MG63 (cell line): ENCODE measurements around the gene PIGM. TPM values are rescaled to one million over a fixed set of nuclear protein-coding genes. Genes with fewer than 3 reads are reported as not detected.

Source experiments
- DNase-seq: peaks from one replicate; pipeline ENCODE4 v3.0.0-alpha.2; 2020
- H3K27me3 ChIP-seq: fragments of 250-450 bp; sonication (Bioruptor Pico); 2 replicates; pipeline ENCODE4 v1.5.1; 2020; ENCODE audit warnings: mild to moderate bottlenecking, moderate library complexity
- H3K36me3 ChIP-seq: fragments of 250-450 bp; sonication (Bioruptor Pico); 2 replicates; pipeline ENCODE4 v1.5.1; 2020; ENCODE audit warnings: mild to moderate bottlenecking, moderate library complexity
- H3K4me3 ChIP-seq: fragments of 250-450 bp; sonication (Bioruptor Pico); 2 replicates; pipeline ENCODE4 v1.5.1; 2020; ENCODE audit warnings: mild to moderate bottlenecking, moderate library complexity
- H3K9me3 ChIP-seq: fragments of 250-450 bp; sonication (Bioruptor Pico); 2 replicates; pipeline ENCODE4 v1.5.1; 2020; ENCODE audit warnings: mild to moderate bottlenecking, moderate library complexity
- total RNA-seq: library from RNA; depleted of rRNA; stranded (reverse); fragments of >200 nt; shearing (Covaris generic); gene quantifications from 2 replicates; pipeline ENCODE4 v1.2.3, GENCODE V29; 2014; ENCODE audit warnings: low replicate concordance; rRNA removed

Gene PIGM
- total RNA-seq, 1 experiment from 2014 or later, result 4.6 TPM

DNA sequence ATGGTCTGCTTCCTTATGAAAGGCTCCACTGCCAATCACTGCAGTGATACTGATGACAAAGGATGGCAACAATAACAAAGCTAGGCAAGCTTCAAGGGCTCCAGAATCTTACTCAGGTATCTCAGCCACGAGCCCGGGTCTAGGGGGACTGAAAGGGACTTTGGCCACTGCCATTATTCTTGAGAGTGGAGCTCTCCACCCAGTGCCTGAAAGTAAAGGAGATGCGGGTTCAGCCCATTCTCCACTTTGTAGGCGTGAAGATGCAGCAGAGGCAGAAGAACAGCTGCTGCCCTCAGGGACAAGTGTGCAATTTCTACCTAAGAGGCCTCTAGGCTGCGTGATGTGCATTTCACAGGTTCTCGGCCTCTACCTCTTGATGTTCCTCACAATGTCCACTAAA lies 46.3 kb downstream of the PIGM start:
- H3K9me3 ChIP-seq, result no peaks in the 10 kb centered on the region
- H3K36me3 ChIP-seq, result peaks cover 35% of the 10 kb centered on the region
- DNase-seq, result no peak
- H3K27me3 ChIP-seq, result no peaks in the 10 kb centered on the region
- H3K4me3 ChIP-seq, result no peak overlapping the region

DNA sequence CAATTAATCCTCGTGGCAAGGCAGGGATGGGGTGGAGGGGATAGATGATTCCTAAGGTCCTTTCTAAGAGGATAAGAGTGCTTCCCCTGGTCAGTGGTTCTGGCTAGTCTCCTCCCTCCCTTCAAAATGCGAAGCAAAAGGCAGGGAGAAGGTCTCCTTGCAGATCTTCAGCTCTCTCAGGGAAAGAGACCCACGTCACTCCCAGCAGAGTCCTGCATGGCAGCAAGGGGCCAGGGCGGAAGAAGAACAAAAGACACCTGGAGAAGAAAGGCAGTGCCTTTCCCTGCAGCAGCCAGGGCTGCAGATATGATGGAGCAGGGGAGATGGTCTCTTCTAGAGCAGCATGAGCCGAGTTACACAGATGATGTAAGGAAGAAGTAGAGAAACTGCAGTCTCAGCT lies 48.1 kb downstream of the PIGM start:
- DNase-seq, result no peak

DNA sequence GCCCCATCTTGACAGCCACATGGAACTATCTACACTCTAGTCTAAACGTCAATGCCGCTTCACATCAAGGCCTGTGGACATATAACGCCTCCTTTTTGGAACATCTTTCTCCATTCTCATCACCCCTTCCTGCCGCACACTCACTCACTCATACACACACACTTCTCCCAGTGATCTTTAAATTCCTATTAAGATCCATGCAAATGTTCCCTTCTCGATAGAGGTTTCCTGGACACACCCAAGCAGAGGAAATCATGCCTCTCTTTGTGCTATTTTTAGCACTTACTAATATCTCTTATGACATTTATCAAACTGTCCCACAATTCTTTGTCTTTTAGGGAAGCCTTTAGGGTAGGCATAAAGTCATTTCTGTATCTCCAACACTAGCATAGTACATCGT lies 49.5 kb downstream of the PIGM start:
- no peaks in the 10 kb centered on the region for H3K27me3 ChIP-seq
- H3K9me3 ChIP-seq, result no peaks in the 10 kb centered on the region
- DNase-seq, result no peak
- H3K36me3 ChIP-seq, result peaks cover 62% of the 10 kb centered on the region
- H3K4me3 ChIP-seq, result no peak overlapping the region

More for the DNA sequence above, 48.1 kb downstream of the PIGM start:
- peaks cover 48% of the 10 kb centered on the region for H3K36me3 ChIP-seq
- H3K4me3 ChIP-seq, result no peak overlapping the region
- no peaks in the 10 kb centered on the region for H3K27me3 ChIP-seq
- H3K9me3 ChIP-seq, result no peaks in the 10 kb centered on the region

DNA sequence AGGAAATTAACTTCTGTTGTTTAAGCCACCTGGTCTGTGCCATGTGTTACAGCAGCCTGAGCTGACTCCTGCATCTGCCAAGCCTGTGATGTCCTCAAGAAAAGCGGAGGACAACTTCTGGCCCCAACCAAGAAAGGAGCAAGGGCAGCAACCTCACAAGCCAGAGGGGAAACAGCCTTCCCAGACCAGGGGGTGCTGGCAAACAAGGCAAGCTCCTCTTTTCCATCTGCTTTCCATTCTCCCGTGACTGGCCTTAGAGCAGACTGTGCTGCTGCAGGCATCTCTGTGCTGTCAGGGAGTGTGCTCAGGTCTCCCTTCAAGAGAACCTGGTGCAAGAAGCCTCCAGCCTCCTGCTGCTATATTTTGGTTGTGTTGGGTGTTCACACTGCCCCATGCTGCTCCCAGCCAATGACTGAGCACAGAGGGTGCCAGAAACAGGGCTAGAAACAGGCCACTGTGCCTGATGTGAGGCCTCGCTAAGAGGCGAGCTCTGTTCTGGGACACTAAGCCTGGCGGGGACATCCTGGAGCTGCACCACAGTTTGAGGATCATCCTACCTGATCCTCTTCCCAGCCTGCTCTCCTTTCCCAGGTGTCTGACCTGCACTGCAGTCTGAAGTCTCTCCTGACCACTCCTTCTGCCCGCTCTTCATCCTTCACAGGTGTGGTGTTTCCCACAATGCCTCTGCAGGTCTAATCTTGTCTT lies 50.3 kb downstream of the PIGM start:
- no peaks in the 10 kb centered on the region for H3K9me3 ChIP-seq
- H3K27me3 ChIP-seq, result no peaks in the 10 kb centered on the region
- H3K36me3 ChIP-seq, result peaks cover 67% of the 10 kb centered on the region
- no peak overlapping the region for H3K4me3 ChIP-seq
- DNase-seq, result no peak

DNA sequence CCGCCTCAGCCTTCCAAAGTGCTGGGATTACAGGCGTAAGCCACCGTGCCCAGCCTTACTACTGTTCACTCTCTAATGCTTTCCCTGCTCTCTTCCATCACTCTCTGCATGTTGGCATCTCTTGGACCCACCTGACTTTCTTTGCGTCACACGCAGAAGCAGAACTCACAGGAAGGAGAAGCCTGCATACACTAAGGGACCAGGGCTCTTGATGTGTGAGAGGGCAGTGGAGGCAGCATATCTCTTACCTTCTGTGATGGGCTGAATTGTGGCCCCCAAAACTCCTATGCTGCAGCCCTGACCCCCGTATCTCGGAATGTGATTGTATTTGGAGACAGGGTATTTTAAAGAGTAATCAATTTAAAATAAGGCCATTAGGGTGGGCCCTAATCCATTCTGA lies 51.0 kb downstream of the PIGM start:
- no peak for DNase-seq
- H3K36me3 ChIP-seq, result peaks cover 68% of the 10 kb centered on the region
- no peaks in the 10 kb centered on the region for H3K9me3 ChIP-seq
- no peak overlapping the region for H3K4me3 ChIP-seq
- H3K27me3 ChIP-seq, result no peaks in the 10 kb centered on the region

DNA sequence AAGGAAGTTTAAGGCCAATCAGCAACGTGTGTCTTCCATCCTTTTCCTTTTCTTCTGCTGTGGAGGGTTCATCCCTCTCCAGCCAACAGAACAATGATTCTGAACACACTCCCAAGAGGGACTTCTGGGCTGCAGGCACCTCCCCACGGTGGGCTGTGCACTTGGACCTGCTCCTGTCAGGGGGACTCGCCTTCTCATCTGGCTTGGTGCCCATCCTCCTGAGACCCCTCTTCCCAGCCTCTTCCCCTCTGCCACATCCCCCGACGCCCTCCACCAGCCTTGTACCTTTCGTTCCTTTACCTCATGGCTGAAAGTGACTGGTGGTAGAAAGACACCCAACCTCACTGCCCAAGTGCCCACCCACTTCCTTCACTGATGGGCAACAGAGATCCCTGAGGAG lies 51.7 kb downstream of the PIGM start:
- DNase-seq, result no peak
- Histone ChIP-seq H3K9me3 (no peaks in the 10 kb centered on the region), H3K4me3 (no peak overlapping the region)

DNA sequence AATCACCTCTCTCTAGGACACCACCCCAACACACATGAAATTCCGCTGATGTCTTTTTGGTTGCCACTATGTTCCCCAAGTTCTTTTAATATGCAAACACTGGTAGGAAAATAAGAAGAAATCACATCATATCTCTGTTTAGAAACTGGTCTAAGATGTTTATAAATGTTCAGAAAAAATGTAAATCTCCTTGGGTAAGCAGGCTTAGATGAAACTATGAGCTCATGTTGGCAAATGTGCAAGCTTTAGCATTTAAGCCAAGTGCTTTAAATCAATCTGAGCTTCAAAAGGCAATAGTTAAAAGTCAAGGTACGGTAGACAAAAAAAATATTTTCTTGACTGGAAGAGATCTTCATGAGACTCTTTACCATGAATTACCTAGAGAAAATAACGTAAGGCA lies 52.5 kb downstream of the PIGM start:
- no peak for DNase-seq
- Histone ChIP-seq H3K4me3 (no peak overlapping the region), H3K27me3 (no peaks in the 10 kb centered on the region), H3K9me3 (no peaks in the 10 kb centered on the region), H3K36me3 (peaks cover 71% of the 10 kb centered on the region)

More for the DNA sequence above, 51.7 kb downstream of the PIGM start:
- H3K27me3 ChIP-seq, result no peaks in the 10 kb centered on the region
- peaks cover 69% of the 10 kb centered on the region for H3K36me3 ChIP-seq

DNA sequence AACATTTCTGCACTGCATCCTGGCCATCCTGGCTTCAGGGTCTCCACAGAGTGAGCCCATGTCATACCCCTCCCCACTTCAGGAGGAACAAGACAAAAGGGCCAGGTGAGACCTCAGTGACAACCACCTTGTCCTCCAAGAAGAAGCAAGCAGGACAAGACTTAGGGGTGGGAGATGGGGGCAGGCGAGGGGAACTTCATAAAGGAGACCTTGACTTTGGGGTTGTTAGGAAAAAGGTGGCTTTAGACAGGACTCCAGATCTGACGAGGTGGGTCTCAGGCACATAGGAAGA lies 53.7 kb downstream of the PIGM start:
- no peak for DNase-seq
- Histone ChIP-seq H3K9me3 (no peaks in the 10 kb centered on the region), H3K4me3 (no peak overlapping the region), H3K36me3 (peaks cover 72% of the 10 kb centered on the region), H3K27me3 (no peaks in the 10 kb centered on the region)

DNA sequence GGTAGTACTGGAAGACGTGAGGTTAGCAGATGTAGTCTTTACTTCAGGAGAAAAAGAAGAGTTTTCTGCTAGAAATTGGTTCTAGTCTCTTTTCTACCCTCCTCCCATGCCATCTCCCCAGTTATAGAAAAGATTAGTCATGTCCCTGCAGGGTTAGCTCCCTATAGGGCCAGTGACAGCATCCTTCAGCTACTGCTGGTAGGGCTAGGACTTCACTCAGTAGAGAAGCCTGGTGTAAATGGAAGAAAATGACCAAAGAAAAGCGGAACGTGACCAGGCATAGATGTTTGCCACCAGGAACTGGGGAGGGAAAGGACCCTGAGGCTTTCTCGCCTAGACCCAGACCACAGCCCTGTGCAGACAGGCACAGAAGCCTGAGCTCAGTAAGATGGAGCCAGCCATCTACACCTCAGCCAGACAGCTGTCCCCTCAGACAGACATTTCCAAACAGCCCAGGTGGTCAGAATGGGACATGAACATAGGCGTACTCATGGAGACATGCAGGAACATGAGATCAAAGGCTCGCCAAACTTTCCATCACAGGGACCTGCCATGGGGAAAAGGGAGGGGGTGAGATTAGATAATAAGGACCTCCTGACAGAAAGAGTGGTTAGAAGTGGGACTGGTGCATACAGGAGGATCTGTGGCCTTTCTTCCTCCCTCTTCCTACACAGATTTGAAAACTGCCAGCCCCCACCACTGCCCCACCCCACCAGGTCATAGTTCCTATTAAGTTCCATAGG lies 54.3 kb downstream of the PIGM start:
- DNase-seq, result no peak
- Histone ChIP-seq H3K9me3 (no peaks in the 10 kb centered on the region), H3K36me3 (peaks cover 70% of the 10 kb centered on the region), H3K4me3 (no peak overlapping the region), H3K27me3 (no peaks in the 10 kb centered on the region)

Other genes with a start within 250 kb of the PIGM start
- gene FCRL6, start 229.6 kb downstream of the PIGM start, total RNA-seq, result not detected in 2 replicates
- gene SLAMF8, start 205.1 kb downstream of the PIGM start, total RNA-seq, result not detected in 2 replicates
- not detected in 2 replicates for gene VSIG8, start 169.3 kb downstream of the PIGM start, total RNA-seq
- gene CFAP45, start 131.8 kb downstream of the PIGM start, total RNA-seq, result 0.10 and 0.39 TPM in 2 replicates
- 651 and 1,079 TPM in 2 replicates for gene TAGLN2, start 106.5 kb downstream of the PIGM start, total RNA-seq
- gene IGSF9, start 86.4 kb downstream of the PIGM start, total RNA-seq, result not detected in 2 replicates
- not detected in 2 replicates for gene SLAMF9, start 77.8 kb downstream of the PIGM start, total RNA-seq
- gene KCNJ10, start 38.2 kb upstream of the PIGM start, total RNA-seq, result not detected in 2 replicates
- not detected in 2 replicates for gene KCNJ9, start 49.5 kb upstream of the PIGM start, total RNA-seq
- gene IGSF8, start 66.6 kb upstream of the PIGM start, total RNA-seq, result 18.0 and 20.2 TPM in 2 replicates
- gene ATP1A2, start 83.8 kb upstream of the PIGM start, total RNA-seq, result not detected in 2 replicates
- gene ATP1A4, start 119.6 kb upstream of the PIGM start, total RNA-seq, result not detected in 2 replicates
- gene CASQ1, start 158.6 kb upstream of the PIGM start, total RNA-seq, result not detected in 2 replicates
- gene PEA15, start 173.4 kb upstream of the PIGM start, total RNA-seq, result 243 and 355 TPM in 2 replicates
- gene DCAF8, start 230.6 kb upstream of the PIGM start, total RNA-seq, result 46.3 and 71.9 TPM in 2 replicates